NAMALWA (cell line): ENCODE measurements around the gene CD8A.
"Not testable (repeated sequence)": the region's sequence is repeated elsewhere in the genome, so short reads cannot be mapped to it uniquely, and the experiment has no call there.

ENCODE experiments used
- DNase-seq: peaks from one replicate; pipeline ENCODE4 v3.0.0-alpha.2; 2015; ENCODE audit warnings: low spot score

Gene CD8A

GRCh38 chr2:86790676-86791572 lies at the start of gene CD8A:
Gene CD8A (minus strand): TSS chr2:86790913. CDS start chr2:86790825, 88 bp downstream.
- no peak for DNase-seq

- DNase-seq = not testable (repeated sequence)
These were observed 49.3 kb upstream of the CD8A start for GRCh38 chr2:86839871-86840548.

GRCh38 chr2:86839455-86839854 lies 48.7 kb upstream of the CD8A start:
- DNase-seq = not testable (repeated sequence)

GRCh38 chr2:86837714-86838113 lies 47.0 kb upstream of the CD8A start:
- not testable (repeated sequence) for DNase-seq

GRCh38 chr2:86836915-86837695 lies 46.4 kb upstream of the CD8A start:
- not testable (repeated sequence) for DNase-seq

- not testable (repeated sequence) for DNase-seq
These were observed 44.8 kb upstream of the CD8A start for GRCh38 chr2:86835548-86835889.

GRCh38 chr2:86833315-86833714 lies 42.6 kb upstream of the CD8A start:
- DNase-seq = no peak

GRCh38 chr2:86832334-86833096 lies 41.8 kb upstream of the CD8A start:
- no peak for DNase-seq

- no peak for DNase-seq
These were observed 40.8 kb upstream of the CD8A start for GRCh38 chr2:86831537-86831936.

GRCh38 chr2:86826951-86827350 lies 36.2 kb upstream of the CD8A start:
- DNase-seq = no peak

GRCh38 chr2:86825693-86826381 lies 35.1 kb upstream of the CD8A start:
- no peak for DNase-seq

- DNase-seq = no peak
These were observed 34.5 kb upstream of the CD8A start for GRCh38 chr2:86825036-86825692.

- DNase-seq = no peak
These were observed 32.1 kb upstream of the CD8A start for GRCh38 chr2:86822668-86823345.

- no peak for DNase-seq
These were observed 31.1 kb upstream of the CD8A start for GRCh38 chr2:86821842-86822241.

- DNase-seq = no peak
These were observed 30.6 kb upstream of the CD8A start for GRCh38 chr2:86821306-86821705.

GRCh38 chr2:86818957-86819356 lies 28.2 kb upstream of the CD8A start:
- DNase-seq = no peak

GRCh38 chr2:86818114-86818801 lies 27.5 kb upstream of the CD8A start:
- no peak for DNase-seq

- no peak for DNase-seq
These were observed 24.9 kb upstream of the CD8A start for GRCh38 chr2:86815611-86816010.

- no peak for DNase-seq
These were observed 18.9 kb upstream of the CD8A start for GRCh38 chr2:86809481-86810121.
